Measurements from ENCODE around the gene CHTOP.

DNA sequence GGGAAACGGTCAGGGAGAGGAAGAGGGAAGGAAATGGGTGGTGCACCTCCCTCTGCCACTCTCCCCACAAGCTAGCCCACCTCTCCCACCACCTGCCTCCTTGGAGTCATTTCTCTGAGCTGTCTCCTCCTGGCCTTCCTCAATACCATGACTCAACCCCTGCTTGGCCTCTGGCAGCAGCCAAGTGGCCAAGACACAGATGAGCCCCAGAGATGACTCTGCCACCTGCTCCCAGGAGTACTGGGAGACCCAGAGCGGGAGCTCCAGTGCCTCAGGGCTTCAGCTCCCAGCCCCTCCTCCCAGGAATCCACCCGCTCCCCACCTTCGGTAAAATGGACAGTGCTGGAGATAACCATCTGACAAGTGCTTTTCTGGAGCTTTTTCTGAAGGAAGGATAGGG, 23.5 kb upstream of the CHTOP start:
- TF ChIP-seq, protein P1, sequence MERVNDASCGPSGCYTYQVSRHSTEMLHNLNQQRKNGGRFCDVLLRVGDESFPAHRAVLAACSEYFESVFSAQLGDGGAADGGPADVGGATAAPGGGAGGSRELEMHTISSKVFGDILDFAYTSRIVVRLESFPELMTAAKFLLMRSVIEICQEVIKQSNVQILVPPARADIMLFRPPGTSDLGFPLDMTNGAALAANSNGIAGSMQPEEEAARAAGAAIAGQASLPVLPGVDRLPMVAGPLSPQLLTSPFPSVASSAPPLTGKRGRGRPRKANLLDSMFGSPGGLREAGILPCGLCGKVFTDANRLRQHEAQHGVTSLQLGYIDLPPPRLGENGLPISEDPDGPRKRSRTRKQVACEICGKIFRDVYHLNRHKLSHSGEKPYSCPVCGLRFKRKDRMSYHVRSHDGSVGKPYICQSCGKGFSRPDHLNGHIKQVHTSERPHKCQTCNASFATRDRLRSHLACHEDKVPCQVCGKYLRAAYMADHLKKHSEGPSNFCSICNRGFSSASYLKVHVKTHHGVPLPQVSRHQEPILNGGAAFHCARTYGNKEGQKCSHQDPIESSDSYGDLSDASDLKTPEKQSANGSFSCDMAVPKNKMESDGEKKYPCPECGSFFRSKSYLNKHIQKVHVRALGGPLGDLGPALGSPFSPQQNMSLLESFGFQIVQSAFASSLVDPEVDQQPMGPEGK (CRISPR knock-in tag; IDR thresholded peaks at IDR 0.05; ENCODE audit: borderline replicate concordance) = no peak
- TF ChIP-seq, protein P2, sequence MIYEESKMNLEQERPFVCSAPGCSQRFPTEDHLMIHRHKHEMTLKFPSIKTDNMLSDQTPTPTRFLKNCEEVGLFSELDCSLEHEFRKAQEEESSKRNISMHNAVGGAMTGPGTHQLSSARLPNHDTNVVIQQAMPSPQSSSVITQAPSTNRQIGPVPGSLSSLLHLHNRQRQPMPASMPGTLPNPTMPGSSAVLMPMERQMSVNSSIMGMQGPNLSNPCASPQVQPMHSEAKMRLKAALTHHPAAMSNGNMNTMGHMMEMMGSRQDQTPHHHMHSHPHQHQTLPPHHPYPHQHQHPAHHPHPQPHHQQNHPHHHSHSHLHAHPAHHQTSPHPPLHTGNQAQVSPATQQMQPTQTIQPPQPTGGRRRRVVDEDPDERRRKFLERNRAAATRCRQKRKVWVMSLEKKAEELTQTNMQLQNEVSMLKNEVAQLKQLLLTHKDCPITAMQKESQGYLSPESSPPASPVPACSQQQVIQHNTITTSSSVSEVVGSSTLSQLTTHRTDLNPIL (CRISPR knock-in tag; IDR thresholded peaks at IDR 0.05; ENCODE audit: low read depth) = no peak
- TF ChIP-seq RARB (CRISPR knock-in tag; IDR thresholded peaks at IDR 0.05) (no peak), PPARA (CRISPR knock-in tag; IDR thresholded peaks at IDR 0.05; ENCODE audit: borderline replicate concordance) (no peak), ZFP3 (CRISPR knock-in tag; IDR thresholded peaks at IDR 0.05) (no peak), TCF4 (CRISPR knock-in tag; IDR thresholded peaks at IDR 0.05; ENCODE audit: borderline replicate concordance) (no peak), ARNTL (CRISPR knock-in tag; IDR thresholded peaks at IDR 0.05; ENCODE audit: borderline replicate concordance, low read depth) (no peak), ZNF565 (CRISPR knock-in tag; conservative IDR thresholded peaks at IDR 0.05; ENCODE audit: low read depth) (no peak)
- TF ChIP-seq, protein P3, sequence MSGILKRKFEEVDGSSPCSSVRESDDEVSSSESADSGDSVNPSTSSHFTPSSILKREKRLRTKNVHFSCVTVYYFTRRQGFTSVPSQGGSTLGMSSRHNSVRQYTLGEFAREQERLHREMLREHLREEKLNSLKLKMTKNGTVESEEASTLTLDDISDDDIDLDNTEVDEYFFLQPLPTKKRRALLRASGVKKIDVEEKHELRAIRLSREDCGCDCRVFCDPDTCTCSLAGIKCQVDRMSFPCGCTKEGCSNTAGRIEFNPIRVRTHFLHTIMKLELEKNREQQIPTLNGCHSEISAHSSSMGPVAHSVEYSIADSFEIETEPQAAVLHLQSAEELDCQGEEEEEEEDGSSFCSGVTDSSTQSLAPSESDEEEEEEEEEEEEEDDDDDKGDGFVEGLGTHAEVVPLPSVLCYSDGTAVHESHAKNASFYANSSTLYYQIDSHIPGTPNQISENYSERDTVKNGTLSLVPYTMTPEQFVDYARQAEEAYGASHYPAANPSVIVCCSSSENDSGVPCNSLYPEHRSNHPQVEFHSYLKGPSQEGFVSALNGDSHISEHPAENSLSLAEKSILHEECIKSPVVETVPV (CRISPR knock-in tag; IDR thresholded peaks at IDR 0.05) = no peak
